ENCODE measurements around the gene MEIG1. TPM values are rescaled to one million over a fixed set of nuclear protein-coding genes. Genes with fewer than 3 reads are reported as not detected.
"Not testable (repeated sequence)": the region's sequence is repeated elsewhere in the genome, so short reads cannot be mapped to it uniquely, and the experiment has no call there.

The MEIG1 gene
- total RNA-seq, 1 donor from 2014 or later: not detected

DNA sequence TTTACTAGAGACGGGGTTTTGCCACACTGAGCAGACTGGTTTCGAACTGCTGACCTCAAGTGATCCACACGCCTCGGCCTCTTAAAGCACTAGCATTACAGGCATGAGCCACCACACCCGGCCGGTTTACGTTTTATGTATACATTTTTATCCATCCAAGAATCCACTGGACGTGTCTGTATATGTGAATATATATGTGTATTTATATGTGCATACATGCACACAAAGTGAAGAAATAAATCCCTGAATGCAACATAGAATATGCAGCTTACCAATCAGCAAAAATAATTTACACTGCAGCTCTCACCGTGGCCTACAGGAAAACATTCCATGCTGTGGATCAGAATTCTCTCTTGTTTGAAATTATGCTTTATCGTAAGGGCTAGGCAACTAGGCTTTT lies 28.6 kb upstream of the MEIG1 start:
- H3K9me3 ChIP-seq: no peaks in the 10 kb centered on the region
- DNase-seq (ENCODE audit: low spot score in 2 of 2): no peak
- no peak overlapping the region for H3K4me3 ChIP-seq
- no peak overlapping the region for H3K27ac ChIP-seq
- TF ChIP-seq, protein P1, sequence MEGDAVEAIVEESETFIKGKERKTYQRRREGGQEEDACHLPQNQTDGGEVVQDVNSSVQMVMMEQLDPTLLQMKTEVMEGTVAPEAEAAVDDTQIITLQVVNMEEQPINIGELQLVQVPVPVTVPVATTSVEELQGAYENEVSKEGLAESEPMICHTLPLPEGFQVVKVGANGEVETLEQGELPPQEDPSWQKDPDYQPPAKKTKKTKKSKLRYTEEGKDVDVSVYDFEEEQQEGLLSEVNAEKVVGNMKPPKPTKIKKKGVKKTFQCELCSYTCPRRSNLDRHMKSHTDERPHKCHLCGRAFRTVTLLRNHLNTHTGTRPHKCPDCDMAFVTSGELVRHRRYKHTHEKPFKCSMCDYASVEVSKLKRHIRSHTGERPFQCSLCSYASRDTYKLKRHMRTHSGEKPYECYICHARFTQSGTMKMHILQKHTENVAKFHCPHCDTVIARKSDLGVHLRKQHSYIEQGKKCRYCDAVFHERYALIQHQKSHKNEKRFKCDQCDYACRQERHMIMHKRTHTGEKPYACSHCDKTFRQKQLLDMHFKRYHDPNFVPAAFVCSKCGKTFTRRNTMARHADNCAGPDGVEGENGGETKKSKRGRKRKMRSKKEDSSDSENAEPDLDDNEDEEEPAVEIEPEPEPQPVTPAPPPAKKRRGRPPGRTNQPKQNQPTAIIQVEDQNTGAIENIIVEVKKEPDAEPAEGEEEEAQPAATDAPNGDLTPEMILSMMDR (IDR thresholded peaks at IDR 0.05): no peak
- peaks cover 73 to 76% of the 10 kb centered on the region in 2 donors for H3K36me3 ChIP-seq
- intact Hi-C loops (cut with DNase I): no loop called here
- no peaks in the 10 kb centered on the region for H3K27me3 ChIP-seq
- no peaks in the 10 kb centered on the region for H3K4me1 ChIP-seq

GRCh38 chr10:14936584-14936983 lies 22.6 kb upstream of the MEIG1 start:
- no peak for DNase-seq (ENCODE audit: low spot score in 2 of 2)
- Histone ChIP-seq H3K36me3 (peaks cover 38 to 49% of the 10 kb centered on the region in 2 donors), H3K27ac (no peak overlapping the region), H3K27me3 (no peaks in the 10 kb centered on the region), H3K9me3 (no peaks in the 10 kb centered on the region), H3K4me1 (no peaks in the 10 kb centered on the region), H3K4me3 (no peak overlapping the region)
- TF ChIP-seq, protein P1 (IDR thresholded peaks at IDR 0.05): no peak
- intact Hi-C loops (cut with DNase I): no loop called here

DNA sequence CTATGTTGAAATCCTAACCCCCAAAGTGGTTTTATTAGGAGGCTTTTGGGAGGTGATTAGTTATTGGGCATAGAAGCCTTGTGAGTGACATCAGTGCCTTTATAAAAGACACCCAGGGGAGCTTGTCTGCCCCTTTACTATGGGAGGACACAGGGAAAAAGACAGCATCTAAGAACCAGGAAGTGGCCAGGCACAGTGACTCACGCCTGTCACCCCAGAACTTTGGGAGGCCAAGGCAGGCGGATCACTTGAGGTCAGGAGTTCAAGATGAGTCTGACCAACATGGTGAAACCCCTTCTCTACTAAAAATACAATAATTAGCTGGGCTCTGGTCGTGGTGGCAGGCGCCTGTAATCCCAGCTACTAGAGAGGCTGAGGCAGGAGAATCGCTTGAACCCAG lies 20.2 kb upstream of the MEIG1 start:
- H3K9me3 ChIP-seq; intact Hi-C loops (cut with DNase I); H3K27me3 ChIP-seq; H3K27ac ChIP-seq; H3K4me1 ChIP-seq; H3K4me3 ChIP-seq: not testable (repeated sequence)
- H3K36me3 ChIP-seq: peaks cover 31 to 37% of the 10 kb centered on the region in 2 donors
- peak in 1 of 2 donors; percentile 40 for DNase-seq (ENCODE audit: low spot score in 2 of 2)

DNA sequence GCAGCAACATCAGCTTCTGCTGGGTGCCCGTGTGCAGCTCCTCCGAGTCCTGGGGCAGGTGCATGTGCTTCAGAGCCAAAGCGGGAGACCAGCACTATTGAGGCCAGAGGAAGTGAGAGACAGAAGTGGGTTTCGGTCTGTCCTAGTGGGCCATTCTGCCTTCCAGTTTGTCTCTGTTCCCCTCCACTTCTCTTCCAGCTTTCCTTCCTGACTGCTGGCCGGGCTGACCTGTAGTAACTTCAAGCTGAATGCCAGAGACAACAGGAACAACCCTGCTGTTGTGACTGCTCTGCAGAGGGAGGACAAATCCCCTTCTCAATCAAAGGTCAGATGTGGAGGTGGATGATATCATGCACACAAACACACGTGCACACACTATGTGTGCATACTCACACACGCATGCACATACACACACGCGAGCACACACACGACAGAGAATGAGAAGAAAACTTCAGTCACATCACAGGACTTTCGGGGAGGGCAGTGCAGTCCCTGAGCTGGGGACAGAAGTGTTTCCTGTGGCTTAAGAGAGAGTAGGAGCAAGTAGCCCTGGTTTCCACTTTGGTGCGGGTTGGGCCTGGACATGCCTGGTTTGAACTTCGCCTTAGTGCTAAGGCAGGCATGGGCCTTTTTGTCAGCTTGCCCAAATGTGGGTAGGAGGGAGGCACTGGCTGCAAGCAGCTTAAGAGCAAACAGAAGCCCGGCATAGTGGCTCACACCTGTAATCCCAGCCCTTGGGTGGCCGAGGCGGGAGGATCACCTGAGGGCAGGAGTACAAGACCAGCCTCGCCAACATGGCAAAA lies 16.8 kb upstream of the MEIG1 start:
- DNase-seq (ENCODE audit: low spot score in 2 of 2); H3K27ac ChIP-seq; H3K4me3 ChIP-seq; H3K4me1 ChIP-seq; intact Hi-C loops (cut with DNase I); H3K9me3 ChIP-seq; H3K27me3 ChIP-seq: not testable (repeated sequence)
- peaks cover 37 to 42% of the 10 kb centered on the region in 2 donors for H3K36me3 ChIP-seq

GRCh38 chr10:14942950-14943338 lies 16.2 kb upstream of the MEIG1 start:
- H3K27me3 ChIP-seq; DNase-seq (ENCODE audit: low spot score in 2 of 2); intact Hi-C loops (cut with DNase I); H3K4me1 ChIP-seq; H3K4me3 ChIP-seq; H3K9me3 ChIP-seq; H3K27ac ChIP-seq: not testable (repeated sequence)
- peaks cover 42 to 46% of the 10 kb centered on the region in 2 donors for H3K36me3 ChIP-seq

GRCh38 chr10:14945108-14945507 lies 14.1 kb upstream of the MEIG1 start:
- Histone ChIP-seq H3K27ac (no peak overlapping the region), H3K27me3 (no peaks in the 10 kb centered on the region), H3K4me3 (no peak overlapping the region), H3K36me3 (peaks cover 42% of the 10 kb centered on the region in 2 donors), H3K4me1 (no peaks in the 10 kb centered on the region), H3K9me3 (no peaks in the 10 kb centered on the region)
- no peak for DNase-seq (ENCODE audit: low spot score in 2 of 2)
- intact Hi-C loops (cut with DNase I): no loop called here
- TF ChIP-seq, protein P1 (IDR thresholded peaks at IDR 0.05): no peak

DNA sequence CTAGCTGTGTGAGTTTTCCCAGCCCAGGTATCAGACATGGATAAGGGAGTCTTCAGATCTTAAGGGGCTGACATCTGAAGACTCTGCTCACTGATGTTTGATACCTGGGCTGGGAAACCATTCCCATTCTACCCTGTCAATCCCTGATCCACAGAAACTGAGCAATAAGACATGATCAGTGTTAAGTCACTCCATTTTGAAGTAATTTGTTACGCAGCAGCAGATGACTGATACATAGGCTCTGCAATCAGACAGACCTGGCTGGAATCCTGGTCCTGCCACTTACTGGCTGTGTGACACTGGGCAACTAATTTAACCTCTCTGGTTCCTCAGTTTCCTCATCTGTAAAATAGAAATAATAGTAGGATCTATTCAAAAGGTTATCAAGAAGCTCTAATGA lies 11.9 kb upstream of the MEIG1 start:
- H3K36me3 ChIP-seq: peaks cover 36 to 38% of the 10 kb centered on the region in 2 donors
- H3K27me3 ChIP-seq: no peaks in the 10 kb centered on the region
- H3K27ac ChIP-seq: no peak overlapping the region
- H3K4me1 ChIP-seq: peaks cover 0 to 4% of the 10 kb centered on the region in 2 donors
- intact Hi-C loops (cut with DNase I): no loop called here
- DNase-seq (ENCODE audit: low spot score in 2 of 2): no peak
- H3K9me3 ChIP-seq: no peaks in the 10 kb centered on the region
- H3K4me3 ChIP-seq: no peak overlapping the region
- TF ChIP-seq, protein P1 (IDR thresholded peaks at IDR 0.05): no peak
